GM23338 (cell line): ENCODE measurements around the gene CD24.

Experiments used
- CREB1 ChIP-seq: fragments of 250-450 bp; sonication (Bioruptor Pico); IDR thresholded peaks from 2 replicates; pipeline ENCODE4 v1.5.0; 2020; ENCODE audit warnings: low read depth, mild to moderate bottlenecking, moderate library complexity
- EZH2 ChIP-seq: fragments of 200-600 bp; sonication (generic); IDR thresholded peaks from one replicate; pipeline ENCODE4 v1.8.0; 2017; ENCODE audit warnings: antibody characterized with exemption, mild to moderate bottlenecking, low read depth; ENCODE audit not compliant: unreplicated experiment
- EZH2phosphoT487 ChIP-seq: fragments of 200-600 bp; sonication (generic); IDR thresholded peaks from one replicate; pipeline ENCODE4 v1.8.1; 2018; ENCODE audit warnings: antibody characterized with exemption; ENCODE audit not compliant: unreplicated experiment
- JUNB ChIP-seq: IDR thresholded peaks from one replicate; pipeline ENCODE4 v1.6.1; 2016; ENCODE audit warnings: antibody characterized with exemption; ENCODE audit not compliant: unreplicated experiment
- POLR2AphosphoS5 ChIP-seq: IDR thresholded peaks from 2 replicates; pipeline ENCODE4 v1.6.1; 2016; ENCODE audit warnings: antibody characterized with exemption, low read depth
- REST ChIP-seq: IDR thresholded peaks from one replicate; pipeline ENCODE4 v1.6.1; 2018; ENCODE audit warnings: antibody characterized with exemption; ENCODE audit not compliant: unreplicated experiment
- TF ChIP-seq, protein P1 (sequence below), 2 experiments: fragments of 200-600 bp in 1 of 2; sonication (generic) in 1 of 2; conservative IDR thresholded peaks; 2 replicates each; pipeline versions ENCODE4 v1.5.1 to v1.6.1; 2016 to 2017; ENCODE audit warnings: antibody characterized with exemption in 2 of 2, low read depth in 2 of 2, mild to moderate bottlenecking in 2 of 2, moderate library complexity in 1 of 2

GRCh38 chr6:106961136-106961535, 13.4 kb downstream of the CD24 start:
- TF ChIP-seq, protein P1, sequence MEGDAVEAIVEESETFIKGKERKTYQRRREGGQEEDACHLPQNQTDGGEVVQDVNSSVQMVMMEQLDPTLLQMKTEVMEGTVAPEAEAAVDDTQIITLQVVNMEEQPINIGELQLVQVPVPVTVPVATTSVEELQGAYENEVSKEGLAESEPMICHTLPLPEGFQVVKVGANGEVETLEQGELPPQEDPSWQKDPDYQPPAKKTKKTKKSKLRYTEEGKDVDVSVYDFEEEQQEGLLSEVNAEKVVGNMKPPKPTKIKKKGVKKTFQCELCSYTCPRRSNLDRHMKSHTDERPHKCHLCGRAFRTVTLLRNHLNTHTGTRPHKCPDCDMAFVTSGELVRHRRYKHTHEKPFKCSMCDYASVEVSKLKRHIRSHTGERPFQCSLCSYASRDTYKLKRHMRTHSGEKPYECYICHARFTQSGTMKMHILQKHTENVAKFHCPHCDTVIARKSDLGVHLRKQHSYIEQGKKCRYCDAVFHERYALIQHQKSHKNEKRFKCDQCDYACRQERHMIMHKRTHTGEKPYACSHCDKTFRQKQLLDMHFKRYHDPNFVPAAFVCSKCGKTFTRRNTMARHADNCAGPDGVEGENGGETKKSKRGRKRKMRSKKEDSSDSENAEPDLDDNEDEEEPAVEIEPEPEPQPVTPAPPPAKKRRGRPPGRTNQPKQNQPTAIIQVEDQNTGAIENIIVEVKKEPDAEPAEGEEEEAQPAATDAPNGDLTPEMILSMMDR (conservative IDR thresholded peaks at IDR 0.05; ENCODE audit: low read depth in 2 of 2) = no peak
- TF ChIP-seq POLR2AphosphoS5 (no peak), CREB1 (no peak), EZH2phosphoT487 (no peak), JUNB (no peak), REST (no peak), EZH2 (no peak)
